Upper lobe of right lung (tissue), 1 donor: Measurements from ENCODE around the gene NSFL1C. TPM values are rescaled to one million over a fixed set of nuclear protein-coding genes. Genes with fewer than 3 reads are reported as not detected.

ENCODE experiments used
- ATAC-seq: fragments of 200-7000 bp; cut with Tn5 transposase; one replicate; pipeline ENCODE4 v1.9.1; 2020; ENCODE audit warnings: mild to moderate bottlenecking, moderate library complexity
- DNase-seq: peaks from one replicate; pipeline ENCODE4 v3.0.0-alpha.2; 2020
- H3K27ac ChIP-seq: fragments of 200-600 bp; one replicate; pipeline ENCODE4 v1.8.0; 2022
- H3K27me3 ChIP-seq: fragments of 200-600 bp; one replicate; pipeline ENCODE4 v1.8.0; 2022; ENCODE audit warnings: mild to moderate bottlenecking
- H3K36me3 ChIP-seq: fragments of 200-600 bp; one replicate; pipeline ENCODE4 v1.8.0; 2022
- H3K4me1 ChIP-seq: fragments of 200-600 bp; one replicate; pipeline ENCODE4 v1.8.0; 2022
- H3K4me3 ChIP-seq: fragments of 200-600 bp; one replicate; pipeline ENCODE4 v1.8.0; 2022; ENCODE audit warnings: mild to moderate bottlenecking
- H3K9me3 ChIP-seq: fragments of 200-600 bp; one replicate; pipeline ENCODE4 v1.8.0; 2022
- CTCF ChIP-seq: fragments of 200-600 bp; IDR thresholded peaks from one replicate; pipeline ENCODE4 v1.8.0; 2022; ENCODE audit warnings: antibody characterized with exemption
- intact Hi-C: fragments of 100-400 bp; cut with DNase I; formaldehyde crosslinking; loops from one replicate; pipeline ENCODE4 v1.11.0; 2022
- total RNA-seq: library from RNA; stranded (reverse); fragmentation: NEBNext Ultra II Directional; extraction: Animal tissue kit (Norgen Biotek cat#: 25700); gene quantifications from one replicate; pipeline ENCODE4 v1.2.1, GENCODE V29; 2021
- donor health status: DM: no; HTN: yes; CAD: no; lungs with severe emphysema.

NSFL1C gene
- total RNA-seq, 1 donor from 2014 or later, result 73.4 TPM

DNA sequence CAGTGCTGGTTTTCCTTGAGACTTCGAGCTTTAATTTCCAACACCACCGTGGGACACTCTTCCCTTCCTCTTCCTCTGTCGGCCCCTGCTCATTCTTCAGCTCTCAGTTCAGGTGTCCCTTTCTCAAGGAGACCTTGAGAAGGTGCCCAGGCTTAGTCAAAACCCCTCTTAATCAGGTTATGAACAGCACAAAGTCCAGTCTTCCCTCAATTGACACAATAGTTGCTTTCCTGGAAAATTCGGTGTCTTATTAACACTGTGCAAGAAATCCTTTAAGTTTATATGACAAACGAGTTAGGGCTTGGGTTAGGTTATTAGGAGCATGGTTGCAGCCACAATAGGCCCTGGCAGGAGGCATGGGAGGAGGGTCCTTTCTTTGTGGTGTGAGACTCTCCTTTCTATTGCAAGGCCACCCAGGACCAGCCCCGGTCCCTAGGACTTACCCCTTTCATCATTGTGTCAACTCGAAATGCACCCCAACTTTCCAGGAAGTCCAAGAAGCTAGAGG is 1.5 kb upstream of the NSFL1C start:
- no peaks in the 10 kb centered on the region for H3K9me3 ChIP-seq
- TF ChIP-seq CTCF, result no peak

DNA sequence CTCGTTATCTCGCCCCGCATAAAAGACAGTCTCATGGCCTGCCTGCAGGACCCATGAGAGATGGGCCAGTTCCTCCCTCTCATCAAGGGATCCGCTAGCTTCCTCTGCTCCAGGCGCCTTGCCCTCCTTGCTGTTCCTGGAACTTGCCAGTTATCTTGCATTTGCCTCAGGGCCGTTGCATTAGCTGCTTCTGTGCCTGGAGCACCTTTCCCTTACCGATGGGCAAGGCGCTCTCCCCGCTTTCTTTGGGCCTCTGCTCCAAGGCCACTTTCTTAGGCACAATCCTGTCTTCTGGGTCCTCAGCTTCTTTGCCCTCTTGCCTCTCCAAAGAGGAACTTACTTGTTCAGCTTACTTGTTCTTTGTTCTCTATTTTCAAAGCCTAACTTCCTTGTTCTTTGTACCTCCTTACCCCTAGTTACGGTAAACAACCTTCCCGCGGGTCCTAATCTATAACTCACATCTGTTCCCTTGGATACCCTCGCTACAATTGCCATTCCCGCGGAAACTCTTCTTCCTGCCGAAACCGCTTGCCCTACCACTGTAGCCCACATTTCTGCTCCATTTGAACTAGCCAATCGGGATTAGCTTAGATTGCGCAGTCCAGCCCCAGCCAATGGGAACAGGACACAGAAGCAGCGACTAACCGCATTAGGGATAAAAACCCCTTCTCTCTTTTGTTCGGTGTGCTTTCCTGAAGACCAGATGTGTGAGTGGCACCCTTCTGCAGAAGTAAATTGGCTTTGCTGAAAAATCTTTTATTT is 887 bp upstream of the NSFL1C start:
- peak overlapping the region; percentile 80 for H3K27ac ChIP-seq
- peak overlapping the region; percentile 81 for H3K4me3 ChIP-seq
- TF ChIP-seq CTCF, result no peak
- intact Hi-C loops, result no loop called here
- ATAC-seq, result peak; percentile 6
- H3K27me3 ChIP-seq, result no peaks in the 10 kb centered on the region
- H3K36me3 ChIP-seq, result peaks cover 19% of the 10 kb centered on the region
- DNase-seq, result no peak
- peaks cover 25% of the 10 kb centered on the region for H3K4me1 ChIP-seq
- H3K9me3 ChIP-seq, result no peaks in the 10 kb centered on the region

More for the DNA sequence above, 1.5 kb upstream of the NSFL1C start:
- DNase-seq (no peak), ATAC-seq (no peak)
- intact Hi-C loops, result no loop called here
- H3K4me3 ChIP-seq, result peak overlapping the region; percentile 81
- peaks cover 16% of the 10 kb centered on the region for H3K36me3 ChIP-seq
- peaks cover 25% of the 10 kb centered on the region for H3K4me1 ChIP-seq
- peak overlapping the region; percentile 80 for H3K27ac ChIP-seq
- H3K27me3 ChIP-seq, result no peaks in the 10 kb centered on the region

DNA sequence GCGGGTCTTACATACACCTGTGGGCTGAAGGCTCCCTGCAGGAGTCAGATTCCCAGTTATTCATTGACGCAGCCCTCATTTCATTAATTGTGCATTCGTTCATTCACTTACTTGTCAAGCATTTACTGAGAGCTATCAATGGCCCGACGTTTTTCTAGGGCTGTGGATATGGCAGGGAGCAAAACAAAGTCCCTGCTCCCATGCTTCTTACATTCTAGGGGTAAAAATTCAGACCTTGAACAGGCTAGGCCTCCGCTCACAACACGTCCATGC is 369 bp upstream of the NSFL1C start:
- H3K9me3 ChIP-seq, result no peaks in the 10 kb centered on the region
- no peak for DNase-seq
- peaks cover 25% of the 10 kb centered on the region for H3K4me1 ChIP-seq
- peak overlapping the region; percentile 80 for H3K27ac ChIP-seq
- H3K4me3 ChIP-seq, result peak overlapping the region; percentile 81
- intact Hi-C loops, result no loop called here
- no peak for ATAC-seq
- H3K27me3 ChIP-seq, result no peaks in the 10 kb centered on the region
- peaks cover 19% of the 10 kb centered on the region for H3K36me3 ChIP-seq
- TF ChIP-seq CTCF, result no peak

- no peaks in the 10 kb centered on the region for H3K27me3 ChIP-seq
- H3K9me3 ChIP-seq, result no peaks in the 10 kb centered on the region
- intact Hi-C loops, result no loop called here
- H3K4me1 ChIP-seq, result peaks cover 25% of the 10 kb centered on the region
- DNase-seq, result no peak
- peaks cover 25% of the 10 kb centered on the region for H3K36me3 ChIP-seq
- H3K27ac ChIP-seq, result peak overlapping the region; percentile 80
- no peak for TF ChIP-seq CTCF
- no peak for ATAC-seq
- peak overlapping the region; percentile 81 for H3K4me3 ChIP-seq
Observed at GRCh38 chr20:1465470-1466210, 1.0 kb downstream of the NSFL1C start.

DNA sequence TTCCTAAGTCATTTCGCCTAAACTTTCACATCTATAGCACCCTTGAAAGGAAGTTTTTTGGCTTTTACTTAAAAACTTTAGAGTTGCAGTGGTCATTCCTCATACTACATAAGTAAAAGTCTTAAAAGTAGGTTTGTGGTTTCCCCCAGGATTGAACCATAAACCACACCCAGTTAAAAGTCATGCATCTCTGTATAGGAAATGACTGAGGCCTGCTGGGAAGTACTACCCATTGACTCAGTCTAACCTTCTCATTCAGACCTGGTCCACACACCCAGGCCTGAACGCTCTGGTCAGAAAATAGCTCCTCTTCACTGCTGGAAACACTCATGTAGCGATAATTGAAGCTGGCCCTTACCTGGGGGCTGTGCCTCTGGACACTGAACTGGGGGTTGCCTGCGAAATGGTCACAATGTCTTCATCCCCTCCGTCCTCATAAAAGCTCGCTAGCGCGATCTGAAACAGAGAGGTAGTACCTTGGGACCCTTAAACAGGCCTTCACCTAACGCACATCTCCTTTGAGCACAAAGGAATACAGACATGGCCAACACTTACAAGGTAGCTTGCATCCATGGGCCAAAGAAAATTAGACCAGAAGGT is 2.6 kb downstream of the NSFL1C start:
- H3K27me3 ChIP-seq, result no peaks in the 10 kb centered on the region
- DNase-seq (no peak), ATAC-seq (no peak)
- no peak overlapping the region for H3K27ac ChIP-seq
- H3K36me3 ChIP-seq, result peaks cover 41% of the 10 kb centered on the region
- intact Hi-C loops, result no loop called here
- TF ChIP-seq CTCF, result no peak
- H3K4me1 ChIP-seq, result peaks cover 25% of the 10 kb centered on the region
- H3K9me3 ChIP-seq, result no peaks in the 10 kb centered on the region
- H3K4me3 ChIP-seq, result no peak overlapping the region
